Measurements from ENCODE around the gene SMIM28.

SMIM28 gene

GRCh38 chr6:138404666-138405337 lies 27.1 kb downstream of the SMIM28 start:
- Histone ChIP-seq H3K4me3 (ENCODE audit: low read depth, low read length, poor library complexity, severe bottlenecking) (peak overlapping the region; percentile 84), H3K27me3 (ENCODE audit: insufficient read depth, low read length) (no peaks in the 10 kb centered on the region), H3K9me3 (ENCODE audit: low read length) (no peaks in the 10 kb centered on the region), H4K20me1 (ENCODE audit: insufficient read depth, low read length) (no peaks in the 10 kb centered on the region), H3K9me2 (ENCODE audit: low read depth, low read length) (no peaks in the 10 kb centered on the region), H3K9ac (ENCODE audit: low read length) (peak overlapping the region; percentile 75), H2AFZ (ENCODE audit: low read length) (peak overlapping the region; percentile 60), H3K4me2 (ENCODE audit: low read length) (peak overlapping the region; percentile 84), H3K4me1 (ENCODE audit: insufficient read depth, low read length, severe bottlenecking) (peaks cover 23% of the 10 kb centered on the region), H3K36me3 (ENCODE audit: insufficient read depth, low read length) (peaks cover 37% of the 10 kb centered on the region), H3K79me2 (ENCODE audit: insufficient read depth, low read length) (no peaks in the 10 kb centered on the region), H3K27ac (ENCODE audit: low read depth, low read length, poor library complexity, severe bottlenecking) (peak overlapping the region; percentile 57), H3F3A (ENCODE audit: insufficient read depth, low read length) (no peaks in the 10 kb centered on the region)
- TF ChIP-seq EZH2 (IDR thresholded peaks at IDR 0.05; ENCODE audit: borderline replicate concordance, low read length), result no peak
- TF ChIP-seq CTCF (IDR thresholded peaks at IDR 0.05; ENCODE audit: low read length), result no peak

GRCh38 chr6:138405816-138406413 lies 28.2 kb downstream of the SMIM28 start:
- H3K36me3 ChIP-seq (ENCODE audit: insufficient read depth, low read length), result peaks cover 42% of the 10 kb centered on the region
- peaks cover 23% of the 10 kb centered on the region for H3K4me1 ChIP-seq (ENCODE audit: insufficient read depth, low read length, severe bottlenecking)
- H3K27me3 ChIP-seq (ENCODE audit: insufficient read depth, low read length), result no peaks in the 10 kb centered on the region
- no peak overlapping the region for H3K4me3 ChIP-seq (ENCODE audit: low read depth, low read length, poor library complexity, severe bottlenecking)
- peak overlapping the region; percentile 28 for H3K27ac ChIP-seq (ENCODE audit: low read depth, low read length, poor library complexity, severe bottlenecking)
- no peak overlapping the region for H2AFZ ChIP-seq (ENCODE audit: low read length)
- peak overlapping the region; percentile 84 for H3K4me2 ChIP-seq (ENCODE audit: low read length)
- no peaks in the 10 kb centered on the region for H3F3A ChIP-seq (ENCODE audit: insufficient read depth, low read length)
- H3K9ac ChIP-seq (ENCODE audit: low read length), result no peak overlapping the region
- H4K20me1 ChIP-seq (ENCODE audit: insufficient read depth, low read length), result no peaks in the 10 kb centered on the region
- H3K9me2 ChIP-seq (ENCODE audit: low read depth, low read length), result no peaks in the 10 kb centered on the region
- no peaks in the 10 kb centered on the region for H3K9me3 ChIP-seq (ENCODE audit: low read length)
- H3K79me2 ChIP-seq (ENCODE audit: insufficient read depth, low read length), result no peaks in the 10 kb centered on the region
- TF ChIP-seq CTCF (IDR thresholded peaks at IDR 0.05; ENCODE audit: low read length) (no peak), EZH2 (IDR thresholded peaks at IDR 0.05; ENCODE audit: borderline replicate concordance, low read length) (no peak)

- H3K27ac ChIP-seq (ENCODE audit: low read depth, low read length, poor library complexity, severe bottlenecking), result peak overlapping the region; percentile 28
- peaks cover 47% of the 10 kb centered on the region for H3K36me3 ChIP-seq (ENCODE audit: insufficient read depth, low read length)
- H3K9me2 ChIP-seq (ENCODE audit: low read depth, low read length), result no peaks in the 10 kb centered on the region
- no peaks in the 10 kb centered on the region for H3K27me3 ChIP-seq (ENCODE audit: insufficient read depth, low read length)
- H3K4me3 ChIP-seq (ENCODE audit: low read depth, low read length, poor library complexity, severe bottlenecking), result no peak overlapping the region
- TF ChIP-seq EZH2 (IDR thresholded peaks at IDR 0.05; ENCODE audit: borderline replicate concordance, low read length) (no peak), CTCF (IDR thresholded peaks at IDR 0.05; ENCODE audit: low read length) (peak; percentile 16; the same call in 1 of the 2 replicates)
- H3K9me3 ChIP-seq (ENCODE audit: low read length), result no peaks in the 10 kb centered on the region
- no peaks in the 10 kb centered on the region for H3K79me2 ChIP-seq (ENCODE audit: insufficient read depth, low read length)
- peaks cover 23% of the 10 kb centered on the region for H3K4me1 ChIP-seq (ENCODE audit: insufficient read depth, low read length, severe bottlenecking)
- H3K9ac ChIP-seq (ENCODE audit: low read length), result no peak overlapping the region
- no peaks in the 10 kb centered on the region for H3F3A ChIP-seq (ENCODE audit: insufficient read depth, low read length)
- no peaks in the 10 kb centered on the region for H4K20me1 ChIP-seq (ENCODE audit: insufficient read depth, low read length)
- no peak overlapping the region for H2AFZ ChIP-seq (ENCODE audit: low read length)
- peak overlapping the region; percentile 84; the same call in 1 of the 2 replicates for H3K4me2 ChIP-seq (ENCODE audit: low read length)
Observed at GRCh38 chr6:138406443-138406842, 28.7 kb downstream of the SMIM28 start.
